Measurements from ENCODE around the gene DEGS1. TPM values are rescaled to one million over a fixed set of nuclear protein-coding genes. Genes with fewer than 3 reads are reported as not detected.

The DEGS1 gene
- total RNA-seq, 1 experiment from 2014 or later = 20.0 TPM

GRCh38 chr1:224151117-224151516, 31.9 kb upstream of the DEGS1 start:
- H3K4me3 ChIP-seq = no peak overlapping the region
- no peak for DNase-seq
- H3K4me2 ChIP-seq = no peak overlapping the region
- H3K36me3 ChIP-seq (ENCODE audit: low read depth) = peaks cover 20% of the 10 kb centered on the region
- H2AFZ ChIP-seq = no peak overlapping the region
- no peaks in the 10 kb centered on the region for H3K9me2 ChIP-seq (ENCODE audit: insufficient read depth)
- BruUV-seq (replicated peaks) = no TSS peak
- TF ChIP-seq CTCF (conservative IDR thresholded peaks at IDR 0.05) = no peak
- ChIA-PET CTCF (no interaction called here), POLR2A (ENCODE audit: unreplicated experiment) (interaction anchor here (0.8 kb wide), 1 partner anchor 22 kb away, joined by 8 read pairs; no protein-coding TSS in a partner anchor)
- no peaks in the 10 kb centered on the region for H3K27me3 ChIP-seq (ENCODE audit: insufficient read depth, low read depth)
- no peak overlapping the region for H3K27ac ChIP-seq
- peaks cover 14% of the 10 kb centered on the region for H3F3A ChIP-seq (ENCODE audit: insufficient read depth, low read depth)
- H3K9me3 ChIP-seq (ENCODE audit: insufficient read depth, low read depth) = no peaks in the 10 kb centered on the region
- intact Hi-C loops (cut with micrococcal nuclease; ENCODE audit: unreplicated experiment) = loop anchor here (10.0 kb wide), 1 partner anchor 134 kb away; no protein-coding TSS in a partner anchor
- peaks cover 5% of the 10 kb centered on the region; the same call in 1 of the 2 replicates for H4K20me1 ChIP-seq (ENCODE audit: insufficient read depth)
- H3K4me1 ChIP-seq (replicated peaks; ENCODE audit: insufficient read depth) = peaks cover 7% of the 10 kb centered on the region
- H3K79me2 ChIP-seq (ENCODE audit: low read depth) = 0 out of 2 replicates have a peak, but pooled peaks cover 5% of the 10 kb centered on the region

- BruUV-seq (replicated peaks) = no TSS peak
- DNase-seq = no peak
- TF ChIP-seq CTCF (conservative IDR thresholded peaks at IDR 0.05) (no peak), EZH2 (IDR thresholded peaks at IDR 0.05; ENCODE audit: low read depth) (no peak)
- Histone ChIP-seq H3K79me2 (ENCODE audit: low read depth) (0 out of 2 replicates have a peak, but pooled peaks cover 5% of the 10 kb centered on the region), H3F3A (ENCODE audit: insufficient read depth, low read depth) (peaks cover 8% of the 10 kb centered on the region), H3K4me3 (no peak overlapping the region), H3K4me1 (replicated peaks; ENCODE audit: insufficient read depth) (no peaks in the 10 kb centered on the region), H4K20me1 (ENCODE audit: insufficient read depth) (peaks cover 5% of the 10 kb centered on the region; the same call in 1 of the 2 replicates), H2AFZ (no peak overlapping the region), H3K36me3 (ENCODE audit: low read depth) (peaks cover 30% of the 10 kb centered on the region), H3K27ac (no peak overlapping the region), H3K4me2 (no peak overlapping the region), H3K9me3 (ENCODE audit: insufficient read depth, low read depth) (no peaks in the 10 kb centered on the region), H3K27me3 (ENCODE audit: insufficient read depth, low read depth) (no peaks in the 10 kb centered on the region), H3K9me2 (ENCODE audit: insufficient read depth) (no peaks in the 10 kb centered on the region)
- intact Hi-C loops (cut with micrococcal nuclease; ENCODE audit: unreplicated experiment) = loop anchor here (10.0 kb wide), 1 partner anchor 127 kb away; no protein-coding TSS in a partner anchor
- CTCF ChIA-PET = no interaction called here
- POLR2A ChIA-PET (ENCODE audit: unreplicated experiment) = interaction anchor here (0.7 kb wide), 1 partner anchor 263 kb away, joined by 4 read pairs; no protein-coding TSS in a partner anchor
These were observed 25.7 kb upstream of the DEGS1 start for GRCh38 chr1:224157316-224157715.

DNA sequence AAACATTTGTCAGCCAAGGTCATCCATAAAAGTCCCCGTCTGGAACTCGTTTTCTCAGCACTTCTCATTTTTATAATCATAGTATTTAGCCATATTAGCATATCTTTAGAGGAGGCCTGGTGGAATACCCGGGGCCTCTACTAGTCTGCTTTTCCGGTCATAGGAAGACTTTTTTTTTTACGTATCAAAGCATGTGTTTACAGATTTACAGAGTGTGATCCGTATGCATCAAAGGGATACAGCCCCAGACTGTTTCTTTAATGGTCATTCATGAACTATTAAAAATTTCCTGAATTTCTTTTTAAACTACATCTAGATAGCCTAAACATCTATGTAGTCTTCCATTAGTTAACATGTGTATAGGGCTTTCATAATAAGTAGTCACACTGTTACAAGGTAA, 23.5 kb upstream of the DEGS1 start:
- H3K27me3 ChIP-seq (ENCODE audit: insufficient read depth, low read depth) = no peaks in the 10 kb centered on the region
- POLR2A ChIA-PET (ENCODE audit: unreplicated experiment) = no interaction called here
- CTCF ChIA-PET = no interaction called here
- peaks cover 22% of the 10 kb centered on the region for H3K36me3 ChIP-seq (ENCODE audit: low read depth)
- H3K4me1 ChIP-seq (replicated peaks; ENCODE audit: insufficient read depth) = no peaks in the 10 kb centered on the region
- no peak overlapping the region for H3K27ac ChIP-seq
- peaks cover 16% of the 10 kb centered on the region for H3F3A ChIP-seq (ENCODE audit: insufficient read depth, low read depth)
- no peak overlapping the region for H2AFZ ChIP-seq
- no peak for TF ChIP-seq CTCF (conservative IDR thresholded peaks at IDR 0.05)
- TF ChIP-seq EZH2 (IDR thresholded peaks at IDR 0.05; ENCODE audit: low read depth) = no peak
- no peaks in the 10 kb centered on the region for H3K79me2 ChIP-seq (ENCODE audit: low read depth)
- no peak for DNase-seq
- intact Hi-C loops (cut with micrococcal nuclease; ENCODE audit: unreplicated experiment) = loop anchor here (10.0 kb wide), 1 partner anchor 125 kb away; no protein-coding TSS in a partner anchor
- no peak overlapping the region for H3K4me3 ChIP-seq
- H4K20me1 ChIP-seq (ENCODE audit: insufficient read depth) = no peaks in the 10 kb centered on the region; the same call in 1 of the 2 replicates
- H3K9me3 ChIP-seq (ENCODE audit: insufficient read depth, low read depth) = no peaks in the 10 kb centered on the region
- no peak overlapping the region for H3K4me2 ChIP-seq
- BruUV-seq (replicated peaks) = no TSS peak
- H3K9me2 ChIP-seq (ENCODE audit: insufficient read depth) = no peaks in the 10 kb centered on the region
